ENCODE data around the gene SARM1.

DNA sequence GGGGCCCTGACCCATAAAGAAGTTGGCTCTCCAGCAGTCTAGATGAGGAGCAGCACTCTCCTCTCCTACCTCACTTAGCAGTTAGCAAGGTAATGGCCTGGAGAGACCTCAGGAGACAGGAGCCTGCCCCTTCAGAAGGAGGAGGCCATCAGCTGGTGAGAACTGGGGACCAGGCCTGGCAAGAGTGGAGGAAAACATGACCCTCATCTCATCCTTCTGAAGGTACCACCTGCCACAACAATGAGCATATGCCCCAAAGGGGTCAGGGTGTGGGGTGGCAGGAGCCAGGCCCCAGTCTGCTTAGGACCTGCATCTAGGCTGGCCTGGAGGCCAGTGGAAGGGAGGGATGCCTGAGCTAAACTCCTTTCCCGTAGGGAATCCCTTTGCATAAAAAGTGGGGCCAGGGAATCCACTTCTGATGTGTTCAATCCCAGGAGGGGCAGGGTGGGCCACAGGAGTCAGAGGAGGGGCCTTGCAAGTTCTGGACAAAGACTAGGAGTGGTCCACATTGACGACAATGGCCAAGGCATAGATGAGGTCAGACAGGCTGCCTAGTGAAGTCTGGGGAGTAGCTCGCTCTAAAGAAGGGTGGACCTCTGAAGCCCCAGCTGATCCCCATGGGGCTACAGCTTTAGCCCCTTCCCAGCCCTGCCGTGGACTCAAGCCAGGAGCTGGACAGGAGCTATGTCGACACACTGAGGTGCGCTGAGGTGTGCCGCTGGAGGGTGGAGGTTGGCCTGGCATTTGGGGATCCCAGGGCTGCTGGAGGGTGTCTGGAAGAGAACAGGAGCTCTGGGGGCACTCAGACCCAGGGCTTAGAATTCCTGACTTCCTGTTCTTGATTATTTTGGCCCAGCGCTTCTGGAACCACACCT, 7.5 kb upstream of the SARM1 start:
- TF ChIP-seq, protein P1, sequence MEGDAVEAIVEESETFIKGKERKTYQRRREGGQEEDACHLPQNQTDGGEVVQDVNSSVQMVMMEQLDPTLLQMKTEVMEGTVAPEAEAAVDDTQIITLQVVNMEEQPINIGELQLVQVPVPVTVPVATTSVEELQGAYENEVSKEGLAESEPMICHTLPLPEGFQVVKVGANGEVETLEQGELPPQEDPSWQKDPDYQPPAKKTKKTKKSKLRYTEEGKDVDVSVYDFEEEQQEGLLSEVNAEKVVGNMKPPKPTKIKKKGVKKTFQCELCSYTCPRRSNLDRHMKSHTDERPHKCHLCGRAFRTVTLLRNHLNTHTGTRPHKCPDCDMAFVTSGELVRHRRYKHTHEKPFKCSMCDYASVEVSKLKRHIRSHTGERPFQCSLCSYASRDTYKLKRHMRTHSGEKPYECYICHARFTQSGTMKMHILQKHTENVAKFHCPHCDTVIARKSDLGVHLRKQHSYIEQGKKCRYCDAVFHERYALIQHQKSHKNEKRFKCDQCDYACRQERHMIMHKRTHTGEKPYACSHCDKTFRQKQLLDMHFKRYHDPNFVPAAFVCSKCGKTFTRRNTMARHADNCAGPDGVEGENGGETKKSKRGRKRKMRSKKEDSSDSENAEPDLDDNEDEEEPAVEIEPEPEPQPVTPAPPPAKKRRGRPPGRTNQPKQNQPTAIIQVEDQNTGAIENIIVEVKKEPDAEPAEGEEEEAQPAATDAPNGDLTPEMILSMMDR (IDR thresholded peaks at IDR 0.05; ENCODE audit: low read length): no peak
- TF ChIP-seq EZH2 (optimal IDR thresholded peaks at IDR 0.05; ENCODE audit: low read depth, low read length): no peak
- no peak for TF ChIP-seq EZH2phosphoT487 (IDR thresholded peaks at IDR 0.05; ENCODE audit: low read length)
